ENCODE results near the gene CASP3. TPM values are rescaled to one million over a fixed set of nuclear protein-coding genes. Genes with fewer than 3 reads are reported as not detected.

The CASP3 gene
- total and polyA plus RNA-seq, 9 of the 15 experiments (the other 6 are each of a cell fraction or from before 2014, with no cell fraction given), result 17.6 to 40.1 (median 31.8) TPM

Other genes starting within 250 kb of the CASP3 start
- gene IRF2, start 174.9 kb downstream of the CASP3 start, total RNA-seq (2014; rRNA removed), result 7.1 and 8.2 TPM in 2 replicates
- gene IRF2, start 174.9 kb downstream of the CASP3 start, total RNA-seq (2014; rRNA removed; fragmentation: Illumina TruSeq; extraction: Trizol), result 12.0 TPM in 2 replicates
- gene IRF2, start 174.9 kb downstream of the CASP3 start, total RNA-seq (2015; rRNA removed; fragmentation: Illumina TruSeq; extraction: Trizol), result 9.9 and 10.2 TPM in 2 replicates
- 11.3 and 11.9 TPM in 2 replicates for gene IRF2, start 174.9 kb downstream of the CASP3 start, total RNA-seq (2021)
- 11.3 and 15.3 TPM in 2 replicates for gene IRF2, start 174.9 kb downstream of the CASP3 start, polyA plus RNA-seq (2011; rRNA removed)
- gene IRF2, start 174.9 kb downstream of the CASP3 start, polyA plus RNA-seq (2014; fragmentation: Illumina TruSeq; extraction: Trizol), result 12.2 and 14.5 TPM in 2 replicates
- 10 to 100 TPM in 1 of 2 experiments, 1 to 10 TPM in 1; 8.8 to 17.1 TPM for gene IRF2, start 174.9 kb downstream of the CASP3 start, polyA plus RNA-seq (2014; fragmentation: Nextera tagmentation; extraction: Ambion mirVana)
- gene IRF2, start 174.9 kb downstream of the CASP3 start, polyA plus RNA-seq (2014; rRNA removed), result 8.4 and 9.4 TPM in 2 replicates
- 11.3 and 16.8 TPM in 2 replicates for gene PRIMPOL, start 291 bp upstream of the CASP3 start, total RNA-seq (2014; rRNA removed)
- gene PRIMPOL, start 291 bp upstream of the CASP3 start, total RNA-seq (2014; rRNA removed; fragmentation: Illumina TruSeq; extraction: Trizol), result 22.5 and 25.4 TPM in 2 replicates
- gene PRIMPOL, start 291 bp upstream of the CASP3 start, total RNA-seq (2015; rRNA removed; fragmentation: Illumina TruSeq; extraction: Trizol), result 19.5 and 23.3 TPM in 2 replicates
- 14.3 and 14.9 TPM in 2 replicates for gene PRIMPOL, start 291 bp upstream of the CASP3 start, total RNA-seq (2021)
- 30.0 and 32.0 TPM in 2 replicates for gene PRIMPOL, start 291 bp upstream of the CASP3 start, polyA plus RNA-seq (2011; rRNA removed)
- gene PRIMPOL, start 291 bp upstream of the CASP3 start, polyA plus RNA-seq (2014; fragmentation: Illumina TruSeq; extraction: Trizol), result 16.1 and 17.9 TPM in 2 replicates
- 10 to 100 TPM; 11.0 to 14.2 TPM for gene PRIMPOL, start 291 bp upstream of the CASP3 start, polyA plus RNA-seq (2014; fragmentation: Nextera tagmentation; extraction: Ambion mirVana)
- 14.7 and 19.2 TPM in 2 replicates for gene PRIMPOL, start 291 bp upstream of the CASP3 start, polyA plus RNA-seq (2014; rRNA removed)
- gene CENPU, start 84.6 kb upstream of the CASP3 start, total RNA-seq (2014; rRNA removed), result 44.8 and 65.5 TPM in 2 replicates
- gene CENPU, start 84.6 kb upstream of the CASP3 start, total RNA-seq (2014; rRNA removed; fragmentation: Illumina TruSeq; extraction: Trizol), result 97.0 and 120 TPM in 2 replicates
- 80.7 and 85.8 TPM in 2 replicates for gene CENPU, start 84.6 kb upstream of the CASP3 start, total RNA-seq (2015; rRNA removed; fragmentation: Illumina TruSeq; extraction: Trizol)
- 61.5 and 65.3 TPM in 2 replicates for gene CENPU, start 84.6 kb upstream of the CASP3 start, total RNA-seq (2021)
- gene CENPU, start 84.6 kb upstream of the CASP3 start, polyA plus RNA-seq (2011; rRNA removed), result 85.2 and 98.7 TPM in 2 replicates
- 83.0 and 95.8 TPM in 2 replicates for gene CENPU, start 84.6 kb upstream of the CASP3 start, polyA plus RNA-seq (2014; fragmentation: Illumina TruSeq; extraction: Trizol)
- 10 to 100 TPM; 39.4 to 53.7 TPM for gene CENPU, start 84.6 kb upstream of the CASP3 start, polyA plus RNA-seq (2014; fragmentation: Nextera tagmentation; extraction: Ambion mirVana)
- 74.3 and 84.3 TPM in 2 replicates for gene CENPU, start 84.6 kb upstream of the CASP3 start, polyA plus RNA-seq (2014; rRNA removed)
- gene ACSL1, start 176.5 kb upstream of the CASP3 start, total RNA-seq (2014; rRNA removed), result 14.0 and 14.3 TPM in 2 replicates
- 23.6 and 25.3 TPM in 2 replicates for gene ACSL1, start 176.5 kb upstream of the CASP3 start, total RNA-seq (2014; rRNA removed; fragmentation: Illumina TruSeq; extraction: Trizol)
- gene ACSL1, start 176.5 kb upstream of the CASP3 start, total RNA-seq (2015; rRNA removed; fragmentation: Illumina TruSeq; extraction: Trizol), result 15.2 and 15.9 TPM in 2 replicates
- 22.2 and 22.6 TPM in 2 replicates for gene ACSL1, start 176.5 kb upstream of the CASP3 start, total RNA-seq (2021)
- 6.7 and 21.8 TPM in 2 replicates for gene ACSL1, start 176.5 kb upstream of the CASP3 start, polyA plus RNA-seq (2011; rRNA removed)
- gene ACSL1, start 176.5 kb upstream of the CASP3 start, polyA plus RNA-seq (2014; fragmentation: Illumina TruSeq; extraction: Trizol), result 24.1 and 24.4 TPM in 2 replicates
- gene ACSL1, start 176.5 kb upstream of the CASP3 start, polyA plus RNA-seq (2014; fragmentation: Nextera tagmentation; extraction: Ambion mirVana), result 10 to 100 TPM; 10.2 to 11.3 TPM
- 15.0 TPM in 2 replicates for gene ACSL1, start 176.5 kb upstream of the CASP3 start, polyA plus RNA-seq (2014; rRNA removed)